Fibroblast of lung (primary cell): Measurements from ENCODE around the gene BLOC1S6. TPM values are rescaled to one million over a fixed set of nuclear protein-coding genes. Genes with fewer than 3 reads are reported as not detected.

Experiments used
- DNase-seq, 2 donors: peaks; one replicate each; pipeline versions ENCODE4 v3.0.0 to v3.0.0-alpha.2; 2010; ENCODE audit warnings: low read depth in 2 of 2
- H2AFZ ChIP-seq: 2 replicates; pipeline ENCODE4 v1.5.1; 2012; ENCODE audit warnings: low read length, control low read depth, inconsistent platforms
- H3K27ac ChIP-seq: 2 replicates; pipeline ENCODE4 v1.5.1; 2011; ENCODE audit warnings: low read length, control low read depth; ENCODE audit not compliant: insufficient read depth
- H3K27me3 ChIP-seq: 2 replicates; pipeline ENCODE4 v1.5.1; 2011; ENCODE audit warnings: mild to moderate bottlenecking, low read length; ENCODE audit not compliant: control insufficient read depth, insufficient read depth
- H3K36me3 ChIP-seq: 2 replicates; pipeline ENCODE4 v1.5.1; 2011; ENCODE audit warnings: low read length; ENCODE audit not compliant: control insufficient read depth, insufficient read depth
- H3K4me1 ChIP-seq: 2 replicates; pipeline ENCODE4 v1.5.1; 2011; ENCODE audit warnings: low read length; ENCODE audit not compliant: control insufficient read depth, insufficient read depth; ENCODE audit errors: extremely low read depth
- H3K4me2 ChIP-seq: 2 replicates; pipeline ENCODE4 v1.5.1; 2011; ENCODE audit warnings: low read length, control low read depth; ENCODE audit not compliant: insufficient read depth; ENCODE audit errors: extremely low read depth
- H3K4me3 ChIP-seq, 4 experiments: fragments of 200-600 bp in 1 of 4; sonication (generic) in 1 of 4; replicated peaks in 1 of 4; 2 replicates each; pipeline ENCODE4 v1.5.1; 2011 to 2016; ENCODE audit warnings: low read length in 4 of 4, low read depth in 3 of 4, mild to moderate bottlenecking in 3 of 4, control low read depth in 2 of 4, inconsistent platforms in 1 of 4, mixed read lengths in 1 of 4; ENCODE audit not compliant: insufficient read depth in 1 of 4; ENCODE audit errors: control extremely low read depth in 1 of 4
- H3K79me2 ChIP-seq: 2 replicates; pipeline ENCODE4 v1.5.1; 2012; ENCODE audit warnings: mild to moderate bottlenecking, low read length, inconsistent platforms; ENCODE audit not compliant: control insufficient read depth, insufficient read depth
- H3K9ac ChIP-seq: 2 replicates; pipeline ENCODE4 v1.5.1; 2011; ENCODE audit warnings: mild to moderate bottlenecking, low read length, control low read depth; ENCODE audit not compliant: insufficient read depth
- H3K9me3 ChIP-seq: 2 replicates; pipeline ENCODE4 v1.5.1; 2012; ENCODE audit warnings: low read depth, low read length; ENCODE audit not compliant: control insufficient read depth, insufficient read depth
- H4K20me1 ChIP-seq: 2 replicates; pipeline ENCODE4 v1.5.1; 2011; ENCODE audit warnings: low read length; ENCODE audit not compliant: control insufficient read depth, insufficient read depth; ENCODE audit errors: extremely low read depth
- CTCF ChIP-seq, 2 donors: IDR thresholded peaks in 1 of 2; conservative IDR thresholded peaks in 1 of 2; 1 replicate in 1 of 2; 2 replicates in 1 of 2; pipeline ENCODE4 v1.5.1; 2011 to 2012; ENCODE audit warnings: low read length in 2 of 2, control low read depth in 1 of 2, inconsistent platforms in 1 of 2, low read depth in 1 of 2, mild to moderate bottlenecking in 1 of 2
- EZH2 ChIP-seq: IDR thresholded peaks from 2 replicates; pipeline ENCODE4 v1.5.1; 2012; ENCODE audit warnings: low read length, control low read depth, mild to moderate bottlenecking; ENCODE audit errors: missing control alignments
- polyA plus RNA-seq, 2 donors: library from polyadenylated mRNA; depleted of rRNA in 1 of 2; stranded (reverse) in 1 of 2; unstranded in 1 of 2; fragments of >200 nt; gene quantifications; 2 replicates each; pipeline ENCODE4 v1.2.1, GENCODE V29; 2011 to 2012; ENCODE audit warnings: missing spikeins in 1 of 2
- total RNA-seq: library from RNA; depleted of rRNA; stranded (reverse); fragments of >200 nt; gene quantifications from 2 replicates; pipeline ENCODE4 v1.2.1, GENCODE V29; 2014

BLOC1S6 gene
- total and polyA plus RNA-seq, 2 donors (not counting 1 experiment from before 2014, with no cell fraction given), result 38.3 to 84.6 TPM

- Histone ChIP-seq H3K4me2 (no peak overlapping the region), H3K27ac (no peak overlapping the region), H3K36me3 (no peaks in the 10 kb centered on the region), H3K27me3 (no peaks in the 10 kb centered on the region), H3K4me1 (no peaks in the 10 kb centered on the region), H4K20me1 (no peaks in the 10 kb centered on the region), H3K9me3 (no peaks in the 10 kb centered on the region), H2AFZ (no peak overlapping the region), H3K9ac (no peak overlapping the region), H3K4me3 (no peak overlapping the region), H3K79me2 (peaks cover 25% of the 10 kb centered on the region)
- no peak for TF ChIP-seq EZH2
- TF ChIP-seq CTCF (conservative IDR thresholded peaks at IDR 0.05 in 1 of 2, IDR thresholded peaks at IDR 0.05 in 1 of 2; ENCODE audit: low read depth in 1 of 2, low read length in 2 of 2), result no peak
- DNase-seq, result no peak
Observed at GRCh38 chr15:45585069-45585791, 1.9 kb upstream of the BLOC1S6 start.

- no peak for DNase-seq
- no peaks in the 10 kb centered on the region for H3K27me3 ChIP-seq
- H3K36me3 ChIP-seq, result no peaks in the 10 kb centered on the region
- H2AFZ ChIP-seq, result no peak overlapping the region
- H3K79me2 ChIP-seq, result peaks cover 34% of the 10 kb centered on the region
- no peaks in the 10 kb centered on the region for H4K20me1 ChIP-seq
- peak overlapping the region; percentile 92 for H3K27ac ChIP-seq
- H3K9ac ChIP-seq, result peak overlapping the region; percentile 16
- no peaks in the 10 kb centered on the region for H3K9me3 ChIP-seq
- H3K4me2 ChIP-seq, result peak overlapping the region; percentile 73
- TF ChIP-seq EZH2, result no peak
- no peak for TF ChIP-seq CTCF (conservative IDR thresholded peaks at IDR 0.05 in 1 of 2, IDR thresholded peaks at IDR 0.05 in 1 of 2; ENCODE audit: low read depth in 1 of 2, low read length in 2 of 2)
- H3K4me3 ChIP-seq, result peak overlapping the region; percentile 82 to 87 (median 84)
- H3K4me1 ChIP-seq, result no peaks in the 10 kb centered on the region
Observed at GRCh38 chr15:45586125-45586524, 1.1 kb upstream of the BLOC1S6 start.

GRCh38 chr15:45586601-45587094, 531 bp upstream of the BLOC1S6 start:
- H3K79me2 ChIP-seq, result peaks cover 38% of the 10 kb centered on the region
- H3K4me2 ChIP-seq, result peak overlapping the region; percentile 73
- DNase-seq, result no peak
- TF ChIP-seq EZH2 (no peak), CTCF (conservative IDR thresholded peaks at IDR 0.05 in 1 of 2, IDR thresholded peaks at IDR 0.05 in 1 of 2; ENCODE audit: low read depth in 1 of 2, low read length in 2 of 2) (no peak)
- H3K27me3 ChIP-seq, result no peaks in the 10 kb centered on the region
- no peaks in the 10 kb centered on the region for H3K36me3 ChIP-seq
- H4K20me1 ChIP-seq, result no peaks in the 10 kb centered on the region
- H3K4me3 ChIP-seq, result peak overlapping the region; percentile 82 to 87 (median 84)
- H3K4me1 ChIP-seq, result no peaks in the 10 kb centered on the region
- peak overlapping the region; percentile 56 for H2AFZ ChIP-seq
- H3K9ac ChIP-seq, result peak overlapping the region; percentile 99
- H3K9me3 ChIP-seq, result no peaks in the 10 kb centered on the region
- H3K27ac ChIP-seq, result peak overlapping the region; percentile 92
